ENCODE results near the gene KMT2C.
A peak's percentile ranks its signal among the peaks of the same experiment; 100 is the strongest.
"Not testable (repeated sequence)": the region's sequence is repeated elsewhere in the genome, so short reads cannot be mapped to it uniquely, and the experiment has no call there.

KMT2C gene

GRCh38 chr7:152430854-152431253, 4.9 kb downstream of the KMT2C start:
- no peaks in the 10 kb centered on the region for H3K9me3 Mint-ChIP-seq
- H3K27me3 Mint-ChIP-seq, result no peaks in the 10 kb centered on the region
- peaks cover 74% of the 10 kb centered on the region for H3K4me1 Mint-ChIP-seq (ENCODE audit: low read depth)
- H3K4me3 Mint-ChIP-seq, result no peak overlapping the region
- no peak overlapping the region for H3K27ac Mint-ChIP-seq
- H3K36me3 Mint-ChIP-seq (ENCODE audit: low read depth), result peaks cover 5% of the 10 kb centered on the region

GRCh38 chr7:152430118-152430517, 5.7 kb downstream of the KMT2C start:
- not testable (repeated sequence) for H3K27me3 Mint-ChIP-seq; H3K27ac Mint-ChIP-seq; H3K4me3 Mint-ChIP-seq; H3K36me3 Mint-ChIP-seq (ENCODE audit: low read depth); H3K9me3 Mint-ChIP-seq
- peaks cover 82% of the 10 kb centered on the region for H3K4me1 Mint-ChIP-seq (ENCODE audit: low read depth)

GRCh38 chr7:152424348-152425108, 11.3 kb downstream of the KMT2C start:
- Mint-ChIP-seq H3K4me3 (peak overlapping the region; percentile 46), H3K27me3 (no peaks in the 10 kb centered on the region), H3K36me3 (ENCODE audit: low read depth) (peaks cover 36% of the 10 kb centered on the region), H3K27ac (peak overlapping the region; percentile 83), H3K9me3 (peaks cover 15% of the 10 kb centered on the region), H3K4me1 (ENCODE audit: low read depth) (peaks cover 72% of the 10 kb centered on the region)

- H3K27ac Mint-ChIP-seq, result peak overlapping the region; percentile 83
- peaks cover 72% of the 10 kb centered on the region for H3K4me1 Mint-ChIP-seq (ENCODE audit: low read depth)
- H3K4me3 Mint-ChIP-seq, result no peak overlapping the region
- H3K27me3 Mint-ChIP-seq, result no peaks in the 10 kb centered on the region
- H3K9me3 Mint-ChIP-seq, result peaks cover 15% of the 10 kb centered on the region
- peaks cover 38% of the 10 kb centered on the region for H3K36me3 Mint-ChIP-seq (ENCODE audit: low read depth)
Measured at GRCh38 chr7:152423991-152424347, 11.8 kb downstream of the KMT2C start.

- H3K4me1 Mint-ChIP-seq (ENCODE audit: low read depth), result peaks cover 73% of the 10 kb centered on the region
- H3K4me3 Mint-ChIP-seq, H3K27ac Mint-ChIP-seq, H3K27me3 Mint-ChIP-seq: not testable (repeated sequence)
- H3K36me3 Mint-ChIP-seq (ENCODE audit: low read depth), result peaks cover 36% of the 10 kb centered on the region
- H3K9me3 Mint-ChIP-seq, result peaks cover 15% of the 10 kb centered on the region
Measured at GRCh38 chr7:152423171-152423570, 12.6 kb downstream of the KMT2C start.

- Mint-ChIP-seq H3K4me1 (ENCODE audit: low read depth) (peaks cover 58% of the 10 kb centered on the region), H3K27ac (peak overlapping the region; percentile 19), H3K9me3 (peaks cover 15% of the 10 kb centered on the region), H3K36me3 (ENCODE audit: low read depth) (peaks cover 38% of the 10 kb centered on the region)
- H3K27me3 Mint-ChIP-seq, H3K4me3 Mint-ChIP-seq: not testable (repeated sequence)
Measured at GRCh38 chr7:152420950-152421349, 14.9 kb downstream of the KMT2C start.

- Mint-ChIP-seq H3K4me1 (ENCODE audit: low read depth) (peaks cover 47% of the 10 kb centered on the region), H3K4me3 (peak overlapping the region; percentile 48), H3K27ac (peak overlapping the region; percentile 42), H3K27me3 (no peaks in the 10 kb centered on the region), H3K9me3 (peaks cover 15% of the 10 kb centered on the region), H3K36me3 (ENCODE audit: low read depth) (peaks cover 36% of the 10 kb centered on the region)
Measured at GRCh38 chr7:152419473-152420429, 16.1 kb downstream of the KMT2C start.

- H3K27me3 Mint-ChIP-seq, result no peaks in the 10 kb centered on the region
- no peak overlapping the region for H3K4me3 Mint-ChIP-seq
- H3K27ac Mint-ChIP-seq, result no peak overlapping the region
- peaks cover 10% of the 10 kb centered on the region for H3K36me3 Mint-ChIP-seq (ENCODE audit: low read depth)
- H3K9me3 Mint-ChIP-seq, result no peaks in the 10 kb centered on the region
- peaks cover 34% of the 10 kb centered on the region for H3K4me1 Mint-ChIP-seq (ENCODE audit: low read depth)
Measured at GRCh38 chr7:152414779-152415178, 21.0 kb downstream of the KMT2C start.

- Mint-ChIP-seq H3K27me3 (no peaks in the 10 kb centered on the region), H3K9me3 (peaks cover 5% of the 10 kb centered on the region), H3K4me3 (no peak overlapping the region), H3K27ac (no peak overlapping the region), H3K4me1 (ENCODE audit: low read depth) (peaks cover 17% of the 10 kb centered on the region), H3K36me3 (ENCODE audit: low read depth) (peaks cover 5% of the 10 kb centered on the region)
Measured at GRCh38 chr7:152411389-152411788, 24.4 kb downstream of the KMT2C start.

- Mint-ChIP-seq H3K4me3 (no peak overlapping the region), H3K36me3 (ENCODE audit: low read depth) (peaks cover 5% of the 10 kb centered on the region), H3K9me3 (peaks cover 10% of the 10 kb centered on the region), H3K27me3 (no peaks in the 10 kb centered on the region), H3K4me1 (ENCODE audit: low read depth) (peaks cover 5% of the 10 kb centered on the region), H3K27ac (no peak overlapping the region)
Measured at GRCh38 chr7:152406491-152406890, 29.3 kb downstream of the KMT2C start.

- not testable (repeated sequence) for H3K27ac Mint-ChIP-seq; H3K36me3 Mint-ChIP-seq (ENCODE audit: low read depth); H3K27me3 Mint-ChIP-seq; H3K9me3 Mint-ChIP-seq; H3K4me1 Mint-ChIP-seq (ENCODE audit: low read depth); H3K4me3 Mint-ChIP-seq
Measured at GRCh38 chr7:152406030-152406429, 29.8 kb downstream of the KMT2C start.

GRCh38 chr7:152403726-152404125, 32.1 kb downstream of the KMT2C start:
- Mint-ChIP-seq H3K4me1 (ENCODE audit: low read depth) (peaks cover 7% of the 10 kb centered on the region), H3K36me3 (ENCODE audit: low read depth) (peaks cover 5% of the 10 kb centered on the region), H3K4me3 (no peak overlapping the region), H3K27me3 (no peaks in the 10 kb centered on the region), H3K27ac (no peak overlapping the region), H3K9me3 (peaks cover 10% of the 10 kb centered on the region)

- Mint-ChIP-seq H3K27me3 (no peaks in the 10 kb centered on the region), H3K36me3 (ENCODE audit: low read depth) (peaks cover 10% of the 10 kb centered on the region), H3K9me3 (peaks cover 14% of the 10 kb centered on the region), H3K4me3 (no peak overlapping the region), H3K4me1 (ENCODE audit: low read depth) (peaks cover 14% of the 10 kb centered on the region), H3K27ac (no peak overlapping the region)
Measured at GRCh38 chr7:152402384-152403250, 33.2 kb downstream of the KMT2C start.

- Mint-ChIP-seq H3K36me3 (ENCODE audit: low read depth) (peaks cover 5% of the 10 kb centered on the region), H3K27ac (no peak overlapping the region), H3K4me1 (ENCODE audit: low read depth) (peaks cover 38% of the 10 kb centered on the region), H3K27me3 (no peaks in the 10 kb centered on the region), H3K9me3 (peaks cover 9% of the 10 kb centered on the region), H3K4me3 (no peak overlapping the region)
Measured at GRCh38 chr7:152399344-152399743, 36.5 kb downstream of the KMT2C start.

All from stimulated activated naive CD8-positive, alpha-beta T cell treated with anti-CD3 and anti-CD28 coated beads, Interleukin-15, Interleukin-2, amounts not matched to agents 100 ng/mL and 50 ng/mL, for 24 hours (primary cell).